Pancreas (tissue), 10 donors: ENCODE data around the gene ABHD8. TPM values are rescaled to one million over a fixed set of nuclear protein-coding genes. Genes with fewer than 3 reads are reported as not detected.

Source experiments
- ATAC-seq, 4 donors: fragments of 200-7000 bp; cut with Tn5 transposase; one replicate each; pipeline versions ENCODE4 v1.8.0 to v1.9.1; 2020; ENCODE audit warnings: mild to moderate bottlenecking in 4 of 4, moderate library complexity in 4 of 4
- DNase-seq, 6 donors: peaks; one replicate each; pipeline ENCODE4 v3.0.0-alpha.2; 2020
- FAIRE-seq: peaks from 2 replicates; lab custom pipeline; 2012; peaks lifted over from hg19 to GRCh38; lab: Jason Lieb, UNC
- H3K27ac ChIP-seq, 4 donors: fragments of 200-600 bp; sonication (generic); 1 replicate in 3 of 4; 2 replicates in 1 of 4; pipeline versions ENCODE4 v1.5.0 to v1.8.0; 2020
- H3K27me3 ChIP-seq, 4 donors: fragments of 200-600 bp; one replicate each; pipeline ENCODE4 v1.8.0; 2021
- H3K36me3 ChIP-seq, 3 donors: fragments of 200-600 bp; sonication (generic) in 1 of 3; one replicate each; pipeline versions ENCODE4 v1.5.0 to v1.8.0; 2020 to 2021
- H3K4me1 ChIP-seq, 3 donors: fragments of 200-600 bp; one replicate each; pipeline ENCODE4 v1.8.0; 2021
- H3K4me3 ChIP-seq, 4 donors: fragments of 200-600 bp; sonication (generic) in 2 of 4; one replicate each; pipeline versions ENCODE4 v1.5.0 to v1.8.0; 2020 to 2021
- H3K9me3 ChIP-seq, 4 donors: fragments of 200-600 bp; one replicate each; pipeline ENCODE4 v1.8.0; 2021
- CTCF ChIP-seq, 4 donors: fragments of 200-600 bp; sonication (generic) in 3 of 4; IDR thresholded peaks; one replicate each; pipeline versions ENCODE4 v1.5.0 to v1.8.0; 2021; ENCODE audit warnings: antibody characterized with exemption in 4 of 4
- WGBS, 2 donors: extraction: QIAGEN DNeasy Blood & Tissue Kit; methylation state at CpG; one replicate each; pipeline ENCODE4 v1.1.7; 2013; 5-methylcytosine and 5-hydroxymethylcytosine counted together
- intact Hi-C, 3 donors: fragments of 100-400 bp; cut with DNase I; formaldehyde crosslinking; loops; one replicate each; pipeline versions ENCODE4 v1.11.1 to v1.14.2; 2022
- polyA plus RNA-seq, 2 donors: library from polyadenylated mRNA; stranded (reverse); fragments of 200-250 nt; gene quantifications; one replicate each; pipeline ENCODE4 v1.2.3, GENCODE V29; 2013
- total RNA-seq, 6 donors: library from RNA; stranded (reverse); fragmentation: NEBNext Ultra II Directional in 4 of 6; extraction: Animal tissue kit (Norgen Biotek cat#: 25700) in 4 of 6; gene quantifications; one replicate each; pipeline versions ENCODE4 v1.2.1 to v1.2.4, GENCODE V29; 2021 to 2023
- donor health status: healthy with polysubstance abuse.
- donor health status: DM: no; HTN: no; CAD: no; lungs with moderate emphysema.
- donor health status: DM: no; HTN: no; CAD: no.
- donor health status: control.
- donor health status: control.
- donor health status: Bipolar disorder and iron deficiency.
- donor health status: DM: yes; HTN: yes; CAD: no.
- donor health status: DM: no; HTN: no; CAD: no.
- donor health status: DM: no; HTN: no; CAD: no.
- donor health status: DM: yes; HTN: yes; CAD: no.

Gene ABHD8
- total and polyA plus RNA-seq, 8 donors = 5.2 to 8.6 (median 6.6) TPM

GRCh38 chr19:17324357-17325114 is 21.3 kb upstream of the ABHD8 start:
- Histone ChIP-seq H3K36me3 (peaks cover 0 to 12% (median 11%) of the 10 kb centered on the region in 3 donors), H3K4me1 (peaks cover 0 to 6% (median 0%) of the 10 kb centered on the region in 3 donors), H3K4me3 (no peak overlapping the region), H3K9me3 (no peaks in the 10 kb centered on the region), H3K27ac (no peak overlapping the region), H3K27me3 (no peaks in the 10 kb centered on the region)
- DNase-seq = no peak
- TF ChIP-seq CTCF (IDR thresholded peaks at IDR 0.05) = no peak
- WGBS, 2 donors = 90 to 94% methylated on average over 26 to 28 of the region's 28 CpGs
- intact Hi-C loops = no loop called here
- no peak for FAIRE-seq
- no peak for ATAC-seq

- ATAC-seq = no peak
- H3K4me3 ChIP-seq = no peak overlapping the region
Observed at GRCh38 chr19:17323964-17324332, 20.7 kb upstream of the ABHD8 start.

GRCh38 chr19:17323300-17323963 is 20.2 kb upstream of the ABHD8 start:
- no peaks in the 10 kb centered on the region for H3K4me1 ChIP-seq
- no peaks in the 10 kb centered on the region for H3K9me3 ChIP-seq
- peaks cover 0 to 12% (median 11%) of the 10 kb centered on the region in 3 donors for H3K36me3 ChIP-seq
- no peaks in the 10 kb centered on the region for H3K27me3 ChIP-seq
- H3K27ac ChIP-seq = no peak overlapping the region
- 55 to 57% methylated on average over 23 to 56 of the region's 56 CpGs for WGBS, 2 donors
- H3K4me3 ChIP-seq = no peak overlapping the region
- ATAC-seq (no peak), DNase-seq (no peak), FAIRE-seq (no peak)
- no peak for TF ChIP-seq CTCF (IDR thresholded peaks at IDR 0.05)
- intact Hi-C loops = no loop called here

More at GRCh38 chr19:17323964-17324332, 20.7 kb upstream of the ABHD8 start:
- no peak for TF ChIP-seq CTCF (IDR thresholded peaks at IDR 0.05)
- intact Hi-C loops = no loop called here
- H3K27me3 ChIP-seq = no peaks in the 10 kb centered on the region
- H3K27ac ChIP-seq = no peak overlapping the region
- H3K9me3 ChIP-seq = no peaks in the 10 kb centered on the region
- 65 to 72% methylated on average over 7 of the region's 7 CpGs for WGBS, 2 donors
- DNase-seq (no peak), FAIRE-seq (no peak)
- H3K36me3 ChIP-seq = peaks cover 0 to 12% (median 11%) of the 10 kb centered on the region in 3 donors
- peaks cover 0 to 3% (median 0%) of the 10 kb centered on the region in 3 donors for H3K4me1 ChIP-seq

- no peak for DNase-seq
- Histone ChIP-seq H3K36me3 (peaks cover 0 to 12% (median 11%) of the 10 kb centered on the region in 3 donors), H3K27ac (no peak overlapping the region), H3K4me3 (no peak overlapping the region), H3K27me3 (no peaks in the 10 kb centered on the region), H3K9me3 (no peaks in the 10 kb centered on the region), H3K4me1 (no peaks in the 10 kb centered on the region)
- no peak for ATAC-seq
- intact Hi-C loops = no loop called here
- FAIRE-seq = no peak
- WGBS, 2 donors = 79 to 85% methylated on average over 10 of the region's 10 CpGs
- TF ChIP-seq CTCF (IDR thresholded peaks at IDR 0.05) = no peak
Observed at GRCh38 chr19:17322854-17323253, 19.6 kb upstream of the ABHD8 start.
